COR-L47 (cell line): ENCODE results near the gene CD163.
"Not testable (repeated sequence)": the region's sequence is repeated elsewhere in the genome, so short reads cannot be mapped to it uniquely, and the experiment has no call there.

Experiments
- DNase-seq: peaks from one replicate; lab custom pipeline; 2025; lab: John Stamatoyannopoulos, UW

Gene CD163

GRCh38 chr12:7503686-7504415 lies at the start of gene CD163:
CD163 (minus strand) TSS chr12:7503777; CDS start chr12:7503690, 87 bp downstream.
- DNase-seq: no peak

DNA sequence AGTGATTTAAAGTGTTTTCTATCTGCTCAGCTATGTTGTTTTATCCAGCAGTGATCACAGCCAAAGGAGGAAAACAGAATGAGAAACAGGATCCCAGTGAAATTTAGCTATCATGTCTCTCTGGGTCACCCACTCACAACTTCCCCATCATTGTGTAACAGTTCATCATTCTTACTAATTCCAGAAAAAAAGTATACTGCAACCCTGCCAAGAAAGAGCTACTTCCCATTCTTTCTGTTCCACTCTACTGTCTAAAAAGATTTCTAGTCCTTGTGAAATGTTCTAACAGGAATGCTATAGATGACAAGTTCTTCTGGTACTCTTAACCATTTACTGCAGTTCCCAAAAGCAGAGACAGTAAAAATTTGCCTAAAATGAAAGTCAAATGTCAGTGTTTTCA lies 39.2 kb upstream of the CD163 start:
- DNase-seq: no peak

DNA sequence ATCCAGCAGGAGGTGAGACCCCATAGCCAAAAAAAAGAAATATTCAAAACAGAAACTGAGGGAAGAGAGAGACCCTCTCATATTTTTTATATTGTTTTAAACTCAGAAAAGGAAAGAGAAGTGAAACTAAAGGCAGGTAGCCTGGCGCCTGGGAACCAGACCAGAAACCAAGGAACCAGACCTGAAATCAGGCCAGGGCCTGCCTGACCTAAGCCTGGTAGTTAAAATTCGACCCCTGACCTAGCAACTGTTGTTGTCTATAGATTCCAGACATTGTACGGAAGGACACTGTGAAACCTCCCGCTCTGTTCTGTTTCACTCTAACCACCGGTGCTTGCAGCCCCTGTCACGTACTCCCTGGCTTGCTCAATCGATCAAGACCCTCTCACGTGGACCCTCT lies 38.5 kb upstream of the CD163 start:
- no peak for DNase-seq

- no peak for DNase-seq
Observed at GRCh38 chr12:7514416-7514815, 10.8 kb upstream of the CD163 start.

GRCh38 chr12:7512553-7512952 lies 9.0 kb upstream of the CD163 start:
- DNase-seq: no peak

DNA sequence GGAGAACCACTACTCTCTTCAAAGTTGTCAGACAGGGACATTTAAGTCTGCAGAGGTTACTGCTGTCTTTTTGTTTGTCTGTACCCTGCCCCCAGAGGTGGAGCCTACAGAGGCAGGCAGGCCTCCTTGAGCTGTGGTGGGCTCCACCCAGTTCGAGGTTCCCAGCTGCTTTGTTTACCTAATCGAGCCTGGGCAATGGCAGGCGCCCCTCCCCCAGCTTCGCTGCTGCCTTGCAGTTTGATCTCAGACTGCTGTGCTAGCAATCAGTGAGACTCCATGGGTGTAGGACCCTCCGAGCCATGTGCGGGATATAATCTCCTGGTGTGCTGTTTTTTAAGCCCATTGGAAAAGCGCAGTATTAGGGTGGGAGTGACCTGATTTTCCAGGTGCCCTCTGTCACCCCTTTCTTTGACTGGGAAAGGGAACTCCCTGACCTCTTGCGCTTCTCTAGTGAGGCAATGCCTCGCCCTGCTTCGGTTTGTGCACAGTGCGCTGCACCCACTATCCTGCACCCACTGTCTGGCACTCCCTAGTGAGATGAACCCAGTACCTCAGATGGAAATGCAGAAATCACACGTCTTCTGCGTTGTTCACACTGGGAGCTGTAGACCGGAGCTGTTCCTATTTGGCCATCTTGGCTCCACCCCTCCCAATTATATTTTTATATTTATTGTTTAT lies 6.4 kb upstream of the CD163 start:
- not testable (repeated sequence) for DNase-seq

DNA sequence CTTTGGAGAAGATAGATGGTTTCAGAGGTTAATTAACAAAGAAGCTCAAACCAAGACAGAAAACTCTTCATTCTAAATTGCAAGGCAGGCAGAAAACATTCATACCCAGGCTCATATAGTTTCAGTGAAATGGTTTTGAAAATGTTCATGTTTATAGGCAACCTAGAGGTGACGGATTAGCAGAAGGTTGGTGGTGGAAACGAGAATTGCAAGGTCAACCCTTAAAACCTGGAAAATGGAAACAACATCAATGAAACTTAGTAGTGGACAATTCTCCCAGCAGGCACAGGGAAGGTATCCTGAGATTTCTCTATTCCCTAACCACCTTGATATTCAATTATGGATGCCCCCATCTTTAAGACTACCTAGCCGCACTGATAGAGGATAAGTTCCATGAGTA lies 965 bp downstream of the CD163 start:
- no peak for DNase-seq

- DNase-seq: no peak
Observed at GRCh38 chr12:7501031-7501588, 2.5 kb downstream of the CD163 start.

DNA sequence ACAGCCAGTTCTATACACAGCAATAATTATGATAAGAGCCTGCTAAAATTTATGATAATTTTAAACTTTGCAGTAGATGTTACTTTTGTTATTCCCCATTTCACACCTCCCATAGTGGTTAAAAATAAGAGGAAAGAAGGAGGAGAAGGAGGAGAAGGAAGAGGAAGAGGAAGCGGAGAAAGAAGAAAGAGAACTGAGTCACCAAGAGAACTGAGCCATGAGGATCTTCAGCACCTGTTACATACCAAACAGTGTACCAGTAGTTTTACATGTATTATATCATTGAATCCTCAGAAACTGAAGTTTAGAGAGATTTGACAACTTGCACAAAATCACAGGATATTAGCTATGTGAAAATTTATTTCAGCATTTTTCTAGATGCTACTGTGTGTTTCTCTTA lies 3.9 kb downstream of the CD163 start:
- no peak for DNase-seq

GRCh38 chr12:7498809-7499208 lies 4.8 kb downstream of the CD163 start:
- no peak for DNase-seq

GRCh38 chr12:7497661-7498060 lies 5.9 kb downstream of the CD163 start:
- no peak for DNase-seq

GRCh38 chr12:7496451-7496850 lies 7.1 kb downstream of the CD163 start:
- DNase-seq: no peak

GRCh38 chr12:7495136-7495535 lies 8.4 kb downstream of the CD163 start:
- DNase-seq: no peak

- no peak for DNase-seq
Observed at GRCh38 chr12:7493006-7493405, 10.6 kb downstream of the CD163 start.

GRCh38 chr12:7486512-7486911 lies 17.1 kb downstream of the CD163 start:
- no peak for DNase-seq

GRCh38 chr12:7485095-7485494 lies 18.5 kb downstream of the CD163 start:
- no peak for DNase-seq

DNA sequence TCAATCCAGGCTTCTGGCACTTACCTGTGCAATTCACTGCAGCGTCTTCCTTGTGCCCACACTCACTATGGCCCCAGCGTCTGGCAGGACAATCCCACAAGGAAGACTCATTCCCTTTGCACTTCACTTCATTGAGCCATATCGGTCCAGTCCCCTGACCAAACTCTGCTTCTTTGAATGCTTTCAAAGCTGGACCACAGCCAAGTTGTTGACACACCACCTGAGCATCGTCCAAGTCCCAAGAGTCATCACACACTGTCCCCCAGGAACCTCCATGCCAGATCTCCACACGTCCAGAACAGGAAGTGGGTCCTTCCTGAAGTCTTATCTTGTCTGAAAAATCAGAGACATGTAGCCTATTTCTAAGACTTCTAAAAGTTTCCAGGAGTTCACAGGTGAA lies 20.2 kb downstream of the CD163 start:
- DNase-seq: no peak

GRCh38 chr12:7479771-7480170 lies 23.8 kb downstream of the CD163 start:
- DNase-seq: no peak

GRCh38 chr12:7472060-7472459 lies 31.5 kb downstream of the CD163 start:
- DNase-seq: no peak

GRCh38 chr12:7460375-7461259 lies 43.0 kb downstream of the CD163 start:
- no peak for DNase-seq

- no peak for DNase-seq
Observed at GRCh38 chr12:7459973-7460372, 43.6 kb downstream of the CD163 start.

DNA sequence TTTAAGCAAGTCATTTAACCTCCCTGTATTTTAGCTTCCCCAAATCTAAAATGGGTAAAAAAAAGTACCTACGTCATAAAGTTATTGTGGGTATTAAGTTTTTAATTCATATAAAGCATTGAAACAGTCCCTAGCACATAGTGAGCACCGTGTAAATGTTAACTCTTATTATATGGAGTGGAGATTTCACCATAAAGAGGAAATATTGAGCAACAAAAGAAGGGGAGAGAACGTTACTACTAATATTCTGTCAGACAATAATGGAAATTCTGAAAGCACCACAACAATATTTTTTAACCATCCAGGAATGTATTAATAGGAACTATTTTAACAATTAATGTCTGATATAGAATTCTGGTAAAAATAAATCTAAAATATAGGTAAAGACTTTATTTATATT lies 51.8 kb downstream of the CD163 start:
- DNase-seq: no peak
